Measurements from ENCODE around the gene MZF1.

MZF1 gene

GRCh38 chr19:58559275-58560006 lies 13.7 kb downstream of the MZF1 start:
- no peak for TF ChIP-seq CTCF (IDR thresholded peaks at IDR 0.05; ENCODE audit: low read depth, low read length, missing control alignments)
- Histone ChIP-seq H3K4me3 (ENCODE audit: low read depth, low read length) (peak overlapping the region; percentile 92), H3K36me3 (replicated peaks) (peaks cover 15% of the 10 kb centered on the region), H3K27me3 (replicated peaks) (no peaks in the 10 kb centered on the region), H3K27ac (peak overlapping the region; percentile 94)
- peak; percentile 85 for DNase-seq
- in situ Hi-C loops (cut with HindIII; ENCODE audit: low pct_ligation_motif_present, low sequenced_read_pairs) = no loop called here

DNA sequence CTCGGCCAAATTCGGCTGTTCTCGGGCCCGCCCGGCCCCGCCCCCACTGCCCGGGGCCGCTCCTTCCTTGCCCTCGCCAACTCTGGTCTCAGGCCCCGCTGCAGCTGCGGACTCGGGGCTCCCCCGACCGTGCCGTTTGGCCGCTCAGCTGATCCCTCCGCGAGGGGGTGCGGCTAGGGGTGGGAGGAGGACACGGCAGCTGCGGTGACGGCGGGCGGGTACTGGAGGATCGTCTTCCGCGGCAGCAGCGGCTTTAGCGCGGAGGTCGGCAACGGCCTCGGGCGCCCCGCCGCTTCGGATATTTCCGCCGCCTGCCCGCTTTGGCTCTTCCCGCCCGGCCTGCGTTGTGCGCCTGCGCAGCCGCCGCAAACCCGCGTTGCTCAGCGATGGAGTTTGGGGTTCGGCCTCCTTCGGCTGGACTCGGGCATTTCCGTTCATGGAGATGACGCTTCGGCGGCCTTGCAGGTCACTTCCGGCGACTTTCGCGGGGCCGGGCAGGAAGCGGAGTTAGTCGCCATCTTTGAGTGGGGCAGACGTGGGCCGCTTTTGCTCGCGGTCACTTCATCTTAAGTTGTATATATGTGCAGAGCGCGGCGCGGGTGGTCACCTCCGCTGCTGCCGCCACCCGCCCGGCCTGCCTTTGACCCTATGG lies 14.4 kb downstream of the MZF1 start:
- Histone ChIP-seq H3K27me3 (replicated peaks) (no peaks in the 10 kb centered on the region), H3K36me3 (replicated peaks) (peaks cover 15% of the 10 kb centered on the region), H3K4me3 (ENCODE audit: low read depth, low read length) (peak overlapping the region; percentile 92), H3K27ac (peak overlapping the region; percentile 94)
- peak; percentile 98 for DNase-seq
- in situ Hi-C loops (cut with HindIII; ENCODE audit: low pct_ligation_motif_present, low sequenced_read_pairs) = no loop called here
- TF ChIP-seq CTCF (IDR thresholded peaks at IDR 0.05; ENCODE audit: low read depth, low read length, missing control alignments) = no peak

DNA sequence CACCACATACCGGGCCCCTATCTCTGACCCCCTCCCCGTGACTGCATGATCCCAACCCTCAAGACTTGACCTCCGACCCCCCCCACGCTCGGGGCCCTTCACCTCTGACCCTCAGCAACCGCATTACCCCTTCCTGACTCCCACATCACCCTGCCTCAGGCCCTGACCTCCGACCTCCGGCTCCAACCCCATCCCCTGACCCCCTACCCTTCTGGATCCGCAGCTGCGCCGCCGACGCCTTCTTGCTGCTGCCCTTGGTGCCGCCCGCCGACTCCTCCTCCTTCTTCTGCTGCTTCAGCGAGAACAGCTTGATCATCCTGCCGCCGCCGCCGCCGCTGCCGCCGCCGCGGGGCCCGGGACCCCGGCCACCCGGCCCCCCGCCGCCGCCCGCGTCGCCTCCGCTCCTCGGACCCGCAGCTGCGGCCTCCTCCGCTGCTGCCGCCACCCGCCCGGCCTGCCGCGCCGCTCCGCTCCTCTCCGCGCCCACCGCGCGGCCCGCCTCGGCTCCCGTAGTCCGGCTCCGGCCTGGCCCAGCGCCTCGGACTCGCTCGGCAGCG lies 15.0 kb downstream of the MZF1 start, which contains the start of gene UBE2M:
Gene UBE2M (minus strand): TSS at position 546 of the 557 bp plus-strand sequence. CDS start 230 bp downstream, at position 316.
- Histone ChIP-seq H3K27me3 (replicated peaks) (no peaks in the 10 kb centered on the region), H3K27ac (peak within 1 kb of the TSS; percentile 94), H3K4me3 (ENCODE audit: low read depth, low read length) (peak within 1 kb of the TSS; percentile 92), H3K36me3 (replicated peaks) (peaks cover 15% of the 10 kb centered on the region)
- in situ Hi-C loops (cut with HindIII; ENCODE audit: low pct_ligation_motif_present, low sequenced_read_pairs) = no loop called here
- no peak for TF ChIP-seq CTCF (IDR thresholded peaks at IDR 0.05; ENCODE audit: low read depth, low read length, missing control alignments)
- DNase-seq = no peak

GRCh38 chr19:58557221-58558065 lies 15.7 kb downstream of the MZF1 start:
- in situ Hi-C loops (cut with HindIII; ENCODE audit: low pct_ligation_motif_present, low sequenced_read_pairs) = no loop called here
- peak overlapping the region; percentile 55 for H3K27ac ChIP-seq
- TF ChIP-seq CTCF (IDR thresholded peaks at IDR 0.05; ENCODE audit: low read depth, low read length, missing control alignments) = no peak
- peak overlapping the region; percentile 92 for H3K4me3 ChIP-seq (ENCODE audit: low read depth, low read length)
- no peaks in the 10 kb centered on the region for H3K27me3 ChIP-seq (replicated peaks)
- H3K36me3 ChIP-seq (replicated peaks) = peaks cover 21% of the 10 kb centered on the region
- no peak for DNase-seq

GRCh38 chr19:58556622-58557220 lies 16.4 kb downstream of the MZF1 start:
- in situ Hi-C loops (cut with HindIII; ENCODE audit: low pct_ligation_motif_present, low sequenced_read_pairs) = no loop called here
- H3K4me3 ChIP-seq (ENCODE audit: low read depth, low read length) = peak overlapping the region; percentile 92
- no peak for DNase-seq
- H3K27ac ChIP-seq = no peak overlapping the region
- peaks cover 28% of the 10 kb centered on the region for H3K36me3 ChIP-seq (replicated peaks)
- no peaks in the 10 kb centered on the region for H3K27me3 ChIP-seq (replicated peaks)
- no peak for TF ChIP-seq CTCF (IDR thresholded peaks at IDR 0.05; ENCODE audit: low read depth, low read length, missing control alignments)
